HEK293T (cell line): ENCODE results near the gene NPC1L1.

ENCODE experiments used
- CTCF ChIA-PET: fragments of 350-600 bp; formaldehyde crosslinking; extraction: SDS; loops from one replicate; lab custom pipeline; 2021; ENCODE audit warnings: antibody characterized with exemption, inconsistent platforms; lab: Yijun Ruan, JAX
- POLR2A ChIA-PET: fragments of 350-600 bp; formaldehyde crosslinking; extraction: SDS; loops from one replicate; lab custom pipeline; 2020; ENCODE audit warnings: antibody characterized with exemption, inconsistent platforms; lab: Yijun Ruan, JAX
- DNase-seq: peaks from one replicate; pipeline ENCODE4 v3.0.0; 2012; ENCODE audit warnings: mixed read lengths; ENCODE audit errors: extremely low spot score
- ARNT ChIP-seq: fragments of 450-650 bp; IDR thresholded peaks from 2 replicates; pipeline ENCODE4 v1.6.1; 2017; ENCODE audit warnings: mild to moderate bottlenecking
- BHLHE40 ChIP-seq: fragments of 450-650 bp; IDR thresholded peaks from 2 replicates; pipeline ENCODE4 v1.6.1; 2016; ENCODE audit warnings: mild to moderate bottlenecking, moderate library complexity, borderline replicate concordance
- CTBP1 ChIP-seq: fragments of 450-650 bp; IDR thresholded peaks from 2 replicates; pipeline ENCODE4 v1.6.1; 2016; ENCODE audit warnings: borderline replicate concordance
- ELF4 ChIP-seq: fragments of 450-650 bp; IDR thresholded peaks from 2 replicates; pipeline ENCODE4 v1.6.1; 2017; ENCODE audit warnings: antibody characterized with exemption
- FOXA1 ChIP-seq: fragments of 450-650 bp; IDR thresholded peaks from 2 replicates; pipeline ENCODE4 v1.6.1; 2016; ENCODE audit warnings: mild to moderate bottlenecking
- FOXK2 ChIP-seq: fragments of 450-650 bp; IDR thresholded peaks from 2 replicates; pipeline ENCODE4 v1.6.1; 2016; ENCODE audit warnings: mild to moderate bottlenecking
- FOXM1 ChIP-seq: fragments of 450-650 bp; IDR thresholded peaks from 2 replicates; pipeline ENCODE4 v1.6.1; 2017; ENCODE audit warnings: mild to moderate bottlenecking, borderline replicate concordance
- HDGF ChIP-seq: fragments of 450-650 bp; IDR thresholded peaks from 2 replicates; pipeline ENCODE4 v1.6.1; 2017; ENCODE audit warnings: antibody characterized with exemption, borderline replicate concordance
- L3MBTL2 ChIP-seq: fragments of 450-650 bp; conservative IDR thresholded peaks from 2 replicates; pipeline ENCODE4 v1.6.1; 2016; ENCODE audit warnings: mild to moderate bottlenecking
- LEF1 ChIP-seq: fragments of 450-650 bp; IDR thresholded peaks from 2 replicates; pipeline ENCODE4 v1.6.1; 2017; ENCODE audit warnings: mild to moderate bottlenecking, borderline replicate concordance
- NFRKB ChIP-seq: fragments of 450-650 bp; IDR thresholded peaks from 2 replicates; pipeline ENCODE4 v1.6.1; 2016; ENCODE audit warnings: mild to moderate bottlenecking, moderate library complexity
- SP1 ChIP-seq: fragments of 450-650 bp; IDR thresholded peaks from 2 replicates; pipeline ENCODE4 v1.6.1; 2017
- SUZ12 ChIP-seq: fragments of 450-650 bp; IDR thresholded peaks from 2 replicates; pipeline ENCODE4 v1.6.1; 2016; ENCODE audit warnings: mild to moderate bottlenecking
- TARDBP ChIP-seq: fragments of 450-650 bp; IDR thresholded peaks from 2 replicates; pipeline ENCODE4 v1.6.1; 2016
- ZNF384 ChIP-seq: fragments of 450-650 bp; IDR thresholded peaks from 2 replicates; pipeline ENCODE4 v1.6.1; 2016
- TF ChIP-seq, protein P1 (sequence below): fragments of 450-650 bp; IDR thresholded peaks from 2 replicates; pipeline ENCODE4 v1.6.1; 2016

The NPC1L1 gene

DNA sequence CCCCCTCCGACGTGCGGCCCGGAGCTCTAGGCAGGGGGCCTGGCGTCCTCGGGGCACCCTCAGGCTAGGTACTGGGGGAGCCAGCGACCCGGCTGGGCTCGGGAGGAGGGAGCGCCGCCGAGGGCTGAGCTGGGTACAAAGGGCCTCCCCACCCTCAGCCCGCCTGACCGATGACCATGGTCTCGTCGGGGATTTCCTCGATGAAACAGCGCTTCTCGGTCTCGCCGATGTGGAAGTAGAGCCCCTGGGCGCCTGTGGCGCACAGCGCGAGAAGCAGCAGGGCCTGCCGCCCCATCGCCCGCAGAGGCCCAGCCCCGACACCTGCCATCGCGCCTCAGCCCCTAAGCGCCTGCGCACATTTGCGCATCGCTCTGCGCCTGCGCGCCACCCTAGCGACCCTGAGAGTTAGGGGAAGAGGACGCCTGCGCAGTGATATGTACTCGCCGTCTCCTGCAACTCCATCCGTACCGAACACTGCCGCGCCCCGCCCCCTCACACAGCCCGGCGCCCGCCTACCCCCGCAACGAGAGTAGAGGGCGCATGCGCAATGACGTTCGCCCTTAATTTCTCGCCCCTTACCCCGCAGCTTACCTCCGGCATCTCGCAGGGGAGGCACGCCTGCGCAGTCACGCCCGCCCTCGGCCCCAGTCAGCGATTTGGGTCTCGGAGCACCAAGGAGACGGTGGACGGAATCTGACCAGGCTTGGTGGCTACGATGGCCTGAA lies 40.9 kb upstream of the NPC1L1 start, which contains the start of gene TMED4:
Gene TMED4, minus strand, starts transcription at position 353 of the 725 bp plus-strand sequence. Its CDS starts 25 bp downstream, at position 328.
- CTCF ChIA-PET, result no interaction called here
- POLR2A ChIA-PET, result interaction anchor here (0.6 to 3.0 kb wide), 20 partner anchors 9 to 417 kb away, joined by 3 to 32 read pairs (median 4); partner anchors contain the start of genes DDX56, H2AZ2, OGDH and PURB
- TF ChIP-seq FOXM1 (no peak), L3MBTL2 (peak; percentile 16; the same call in 1 of the 2 replicates)
- peak; percentile 100 for DNase-seq

DNA sequence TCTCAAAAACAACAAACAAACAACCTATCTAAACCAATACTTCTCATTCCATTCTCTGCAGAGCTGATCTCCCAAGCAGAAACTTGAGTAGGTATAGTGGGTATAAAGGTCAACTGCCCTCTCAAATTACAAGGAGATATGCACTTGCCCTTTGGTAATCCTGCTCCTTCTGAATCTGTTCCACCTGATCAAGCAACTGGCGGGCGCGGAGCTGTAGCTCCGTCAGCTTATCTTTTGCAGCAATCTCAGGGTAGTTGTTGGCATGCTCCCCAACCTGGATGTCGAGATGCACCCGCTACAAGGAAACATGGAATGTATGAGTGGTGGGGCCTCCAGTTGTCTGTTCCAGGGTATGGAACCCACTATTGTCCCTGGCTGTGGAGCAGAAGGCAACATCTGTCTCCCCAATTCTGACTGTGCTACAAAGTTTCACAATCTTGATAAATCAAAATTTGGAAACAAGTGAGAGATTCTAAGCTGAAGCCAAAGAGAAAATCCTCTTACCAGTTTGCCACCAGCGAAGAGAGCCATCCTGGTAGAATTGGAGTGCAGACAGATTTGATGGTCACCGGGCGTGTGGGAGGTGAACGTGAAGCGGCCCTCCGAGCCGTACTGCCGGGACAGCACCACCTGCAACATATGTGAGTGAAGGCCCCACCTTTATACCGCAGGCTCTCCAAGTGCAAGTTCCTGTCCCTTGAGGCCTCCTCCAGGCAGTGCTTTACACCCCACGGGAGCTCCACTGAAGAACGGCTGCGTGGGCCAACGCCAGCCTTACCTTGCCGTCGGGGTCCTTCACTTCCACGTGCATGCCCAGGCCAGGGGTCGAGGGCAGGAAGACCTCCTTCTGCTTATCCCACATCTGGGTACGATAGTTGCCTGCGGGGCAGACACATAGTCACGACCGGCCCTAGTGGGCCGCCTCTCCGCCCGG lies 40.1 kb upstream of the NPC1L1 start:
- no peak for DNase-seq
- CTCF ChIA-PET, result interaction anchor here (0.6 kb wide), 1 partner anchor 570 kb away, joined by 3 read pairs; no protein-coding TSS in a partner anchor
- POLR2A ChIA-PET, result interaction anchor here (0.7 to 3.0 kb wide), 13 partner anchors 8 to 305 kb away, joined by 3 to 32 read pairs (median 5); partner anchors contain the start of genes DDX56, H2AZ2, OGDH and PURB
- TF ChIP-seq ZNF384, result no peak
- TF ChIP-seq L3MBTL2, result peak; percentile 68; the same call in 1 of the 2 replicates

DNA sequence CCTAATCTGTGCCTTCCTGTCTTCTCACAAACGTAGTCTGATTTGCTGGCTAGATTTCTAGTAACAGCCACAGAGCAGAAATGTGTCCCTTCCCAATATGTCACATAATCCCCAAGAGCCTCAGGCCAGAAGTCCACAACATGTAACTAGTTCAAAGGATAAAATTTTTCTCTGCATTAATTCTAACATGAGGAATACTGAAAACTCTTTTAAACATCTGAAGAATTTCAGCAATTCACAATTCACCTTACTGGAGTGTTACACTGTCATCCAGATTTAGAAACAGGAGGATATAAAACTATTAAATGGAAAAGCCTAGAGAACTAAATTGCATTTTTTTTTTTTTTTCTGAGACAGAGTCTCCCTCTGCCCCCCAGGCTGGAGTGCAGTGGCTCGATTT lies 35.1 kb upstream of the NPC1L1 start:
- POLR2A ChIA-PET, result no interaction called here
- CTCF ChIA-PET, result no interaction called here
- no peak for TF ChIP-seq FOXK2
- no peak for TF ChIP-seq NFRKB
- no peak for TF ChIP-seq ZNF384
- TF ChIP-seq FOXA1, result no peak
- no peak for TF ChIP-seq SP1
- no peak for TF ChIP-seq TARDBP
- no peak for TF ChIP-seq CTBP1
- no peak for TF ChIP-seq HDGF
- TF ChIP-seq SUZ12, result no peak
- no peak for TF ChIP-seq L3MBTL2
- TF ChIP-seq LEF1, result no peak
- TF ChIP-seq ELF4, result no peak
- no peak for TF ChIP-seq ARNT
- TF ChIP-seq, protein P1, sequence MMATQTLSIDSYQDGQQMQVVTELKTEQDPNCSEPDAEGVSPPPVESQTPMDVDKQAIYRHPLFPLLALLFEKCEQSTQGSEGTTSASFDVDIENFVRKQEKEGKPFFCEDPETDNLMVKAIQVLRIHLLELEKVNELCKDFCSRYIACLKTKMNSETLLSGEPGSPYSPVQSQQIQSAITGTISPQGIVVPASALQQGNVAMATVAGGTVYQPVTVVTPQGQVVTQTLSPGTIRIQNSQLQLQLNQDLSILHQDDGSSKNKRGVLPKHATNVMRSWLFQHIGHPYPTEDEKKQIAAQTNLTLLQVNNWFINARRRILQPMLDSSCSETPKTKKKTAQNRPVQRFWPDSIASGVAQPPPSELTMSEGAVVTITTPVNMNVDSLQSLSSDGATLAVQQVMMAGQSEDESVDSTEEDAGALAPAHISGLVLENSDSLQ, result no peak
- TF ChIP-seq BHLHE40, result no peak
- no peak for TF ChIP-seq FOXM1
- DNase-seq, result no peak

DNA sequence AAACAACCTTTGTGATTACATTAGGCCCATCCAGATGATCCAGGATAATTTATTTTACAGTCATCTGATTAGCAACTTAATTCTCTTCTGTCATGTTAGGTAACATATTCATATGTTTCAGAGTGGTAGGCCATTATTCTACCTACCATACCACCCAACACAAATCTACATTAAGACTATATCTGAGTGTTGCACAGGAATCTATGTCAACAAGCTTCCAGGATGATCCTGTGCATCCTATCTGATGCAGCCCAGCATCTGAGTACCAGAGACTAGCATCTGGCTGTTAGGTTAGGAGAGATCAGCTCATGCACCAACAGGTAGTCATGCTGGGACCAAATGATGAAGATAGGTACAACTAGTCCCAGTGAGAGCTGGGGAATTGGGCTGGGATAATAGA lies 33.9 kb upstream of the NPC1L1 start:
- DNase-seq, result no peak
- no peak for TF ChIP-seq SUZ12
- TF ChIP-seq HDGF, result no peak
- TF ChIP-seq, protein P1, result no peak
- TF ChIP-seq FOXA1, result no peak
- TF ChIP-seq ELF4, result no peak
- TF ChIP-seq FOXK2, result no peak
- TF ChIP-seq CTBP1, result no peak
- TF ChIP-seq BHLHE40, result no peak
- no peak for TF ChIP-seq TARDBP
- no peak for TF ChIP-seq FOXM1
- no peak for TF ChIP-seq L3MBTL2
- TF ChIP-seq ARNT, result no peak
- TF ChIP-seq NFRKB, result no peak
- no peak for TF ChIP-seq ZNF384
- TF ChIP-seq LEF1, result no peak
- TF ChIP-seq SP1, result no peak
- POLR2A ChIA-PET, result interaction anchor here (0.9 to 2.2 kb wide), 4 partner anchors 11 to 310 kb away, joined by 3 to 6 read pairs (median 4); partner anchors contain the start of genes H2AZ2 and PURB
- CTCF ChIA-PET, result no interaction called here

DNA sequence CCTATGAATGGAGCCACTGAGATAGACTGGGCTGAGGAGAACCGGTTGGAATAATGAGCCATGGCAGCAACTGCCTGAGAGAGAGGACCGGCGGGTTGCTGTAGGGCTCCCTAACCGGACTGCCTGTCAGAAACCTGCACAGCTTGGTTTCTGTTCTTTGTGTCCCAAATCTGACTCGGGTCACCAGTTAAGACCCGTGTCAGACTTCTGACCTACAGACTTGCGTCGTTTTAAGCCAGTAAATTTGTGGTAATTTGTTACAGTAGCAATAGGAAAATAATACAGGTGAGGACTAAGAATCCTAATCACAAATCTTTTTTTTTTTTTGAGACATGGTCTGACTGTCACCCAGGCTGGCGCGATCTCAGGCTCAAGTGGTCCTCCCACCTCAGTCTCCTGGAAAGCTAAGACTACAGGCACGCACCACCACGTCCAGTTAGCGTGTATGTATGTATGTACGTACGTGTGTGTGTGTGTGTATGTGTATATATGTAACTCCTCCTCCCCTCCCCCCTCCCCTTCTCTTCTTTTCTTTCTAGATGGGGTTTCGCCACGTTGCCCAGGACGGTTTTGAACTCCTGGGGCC lies 33.2 kb upstream of the NPC1L1 start:
- POLR2A ChIA-PET, result interaction anchor here (0.7 to 3.1 kb wide), 27 partner anchors 8 to 563 kb away, joined by 3 to 41 read pairs (median 3); partner anchors contain the start of genes H2AZ2, NPC1L1, NUDCD3 and OGDH
- TF ChIP-seq LEF1, result no peak
- TF ChIP-seq SUZ12, result no peak
- TF ChIP-seq, protein P1, result no peak
- TF ChIP-seq NFRKB, result no peak
- TF ChIP-seq BHLHE40, result no peak
- TF ChIP-seq ZNF384, result no peak
- TF ChIP-seq TARDBP, result no peak
- no peak for DNase-seq
- CTCF ChIA-PET, result interaction anchor here (0.7 to 1.4 kb wide), 3 partner anchors 9 to 45 kb away, joined by 3 to 5 read pairs (median 5); no protein-coding TSS in a partner anchor
